Sigmoid colon (tissue), 4 donors: ENCODE measurements around the gene PRKAG2.

Experiments used
- CTCF ChIP-seq, 4 experiments: fragments of 450-650 bp in 3 of 4; fragments of 200-600 bp in 1 of 4; IDR thresholded peaks; one replicate each; pipeline ENCODE4 v1.5.1; 2016 to 2019; ENCODE audit warnings: antibody characterized with exemption in 4 of 4, mild to moderate bottlenecking in 3 of 4, moderate library complexity in 2 of 4
- POLR2AphosphoS5 ChIP-seq, 4 donors: sonication (generic); formaldehyde crosslinking; IDR thresholded peaks; one replicate each; pipeline ENCODE4 v1.6.1; 2017; ENCODE audit warnings: antibody characterized with exemption in 4 of 4

DNA sequence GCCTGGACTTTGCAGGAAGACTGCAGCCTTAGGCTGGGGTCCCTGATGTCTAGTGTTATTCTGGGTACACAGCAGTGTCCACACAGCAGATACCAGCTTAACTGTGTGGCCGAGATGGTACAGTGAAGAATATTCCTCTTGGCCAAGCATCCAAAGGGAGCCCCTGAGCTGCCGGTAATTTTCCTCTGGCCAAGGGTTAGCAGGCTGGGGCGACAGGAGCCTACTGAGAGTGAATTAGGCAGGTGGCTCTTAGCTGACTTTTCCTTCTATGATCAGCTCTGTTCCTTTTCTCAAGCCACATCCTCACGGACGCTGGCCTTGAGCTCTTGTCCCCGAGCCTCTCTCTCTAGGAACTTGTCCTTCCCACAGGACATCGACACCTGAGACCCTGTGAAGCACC is 29.8 kb downstream of the PRKAG2 start:
- TF ChIP-seq POLR2AphosphoS5 (IDR thresholded peaks at IDR 0.05), result no peak
- TF ChIP-seq CTCF (IDR thresholded peaks at IDR 0.05), result no peak
